ENCODE measurements around the gene CA4.

CA4 gene

DNA sequence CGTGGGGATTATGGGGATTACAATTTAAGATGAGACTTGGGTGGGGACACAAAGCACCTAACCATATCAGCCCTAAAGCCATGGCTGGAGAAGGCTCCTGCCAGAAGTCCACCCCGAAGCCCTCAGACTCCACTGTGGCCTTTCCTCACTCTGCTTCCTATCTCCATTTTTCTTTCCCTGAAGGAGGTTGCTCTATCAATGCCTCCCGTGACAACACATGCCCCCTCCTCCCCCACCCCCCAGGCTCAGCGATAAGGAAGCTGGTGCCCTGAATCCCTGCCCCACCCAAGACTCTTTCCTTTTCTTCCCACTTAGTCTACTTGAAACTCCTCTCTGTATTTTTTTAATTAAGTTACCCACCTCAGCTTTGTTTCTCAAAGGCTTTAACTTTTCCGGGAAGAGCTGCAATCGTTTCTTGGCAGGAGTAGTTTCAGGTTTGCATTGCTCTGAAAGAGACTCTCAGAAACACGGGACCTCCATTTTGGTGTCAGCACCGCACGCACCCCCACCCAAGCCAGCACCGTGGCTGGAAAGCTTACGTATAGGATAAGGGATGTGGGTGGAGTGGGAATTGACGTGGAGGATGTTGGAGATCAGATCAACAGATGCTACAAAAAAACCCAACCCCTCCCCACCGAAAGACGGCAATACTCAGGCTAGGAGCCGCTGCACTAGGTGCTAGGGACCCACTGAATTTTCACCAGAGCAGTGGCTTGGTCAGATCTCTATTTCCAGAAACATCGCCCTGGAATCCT lies 15.2 kb upstream of the CA4 start:
- peak; percentile 44 for DNase-seq

DNA sequence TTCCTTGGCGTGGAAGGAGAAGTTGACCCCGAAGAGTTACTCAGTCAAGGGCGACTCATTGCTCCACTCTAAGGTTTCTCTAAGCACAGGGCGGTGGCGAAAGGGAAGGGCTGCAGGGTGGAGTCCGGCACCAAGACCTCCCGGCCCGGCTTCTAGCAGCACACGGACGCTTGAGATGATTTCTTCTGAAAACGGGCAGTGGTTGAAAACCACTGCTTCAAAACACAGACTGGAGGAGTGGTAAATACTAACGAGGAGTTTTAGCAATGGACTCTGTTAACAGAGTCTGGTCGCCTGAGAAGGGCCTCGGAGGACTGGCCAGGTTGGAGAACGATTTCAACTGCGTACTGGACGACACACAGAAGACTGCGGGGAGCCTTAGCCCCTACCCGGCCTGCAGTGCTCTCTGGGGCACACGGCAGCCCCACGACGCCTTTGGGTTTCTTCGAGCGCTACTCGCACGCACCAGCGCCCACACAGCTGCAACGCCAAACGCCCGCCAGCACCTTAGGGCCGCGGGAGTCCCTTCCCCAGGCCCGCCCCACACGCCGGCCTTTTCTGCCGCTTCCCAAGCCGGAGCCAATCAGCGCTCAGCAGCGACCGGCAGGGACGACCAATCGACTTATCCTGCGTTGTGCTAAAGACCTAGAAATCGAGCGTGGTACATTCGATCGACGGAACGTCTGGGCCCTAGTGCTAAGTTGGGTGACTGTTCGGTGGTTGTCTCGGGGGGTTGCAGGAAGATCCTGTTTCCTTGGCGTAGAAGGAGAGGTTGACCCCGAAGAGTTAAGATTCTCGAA lies 14.4 kb upstream of the CA4 start:
- DNase-seq = peak; percentile 94

DNA sequence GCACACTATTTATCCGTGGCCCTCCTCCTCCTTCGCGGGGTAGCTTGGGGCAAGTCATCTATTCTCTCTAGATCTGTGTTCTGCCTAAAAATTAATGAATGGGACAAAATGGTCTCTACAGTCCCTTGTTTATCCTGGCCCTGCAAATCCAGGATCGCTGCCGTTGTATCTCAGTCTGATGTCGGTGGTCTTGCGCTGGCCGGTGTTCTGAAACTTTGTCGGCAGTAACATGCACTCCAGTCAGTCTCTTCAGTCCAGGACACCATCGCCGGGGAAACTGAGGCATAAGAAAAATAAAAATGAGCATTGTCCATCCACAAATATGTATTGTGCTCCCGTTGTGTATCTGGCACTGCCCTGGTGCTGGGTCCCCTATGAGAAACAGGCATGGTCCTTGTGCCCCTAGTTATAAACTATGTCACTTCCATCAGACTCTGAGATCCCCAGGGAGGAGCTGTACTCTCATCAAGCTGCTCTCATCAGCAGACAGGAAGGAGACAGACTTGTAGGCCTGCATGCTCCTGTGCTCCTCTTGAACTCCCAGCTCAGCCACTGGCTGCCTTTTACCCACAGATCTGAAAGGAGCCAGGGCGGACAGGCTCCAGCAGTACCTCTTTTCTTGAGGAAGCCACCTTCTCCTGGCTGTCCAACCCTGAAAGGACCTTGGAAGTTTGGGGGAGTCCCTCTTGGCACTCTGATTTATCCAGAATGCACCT lies 13.7 kb upstream of the CA4 start:
- DNase-seq = no peak

DNA sequence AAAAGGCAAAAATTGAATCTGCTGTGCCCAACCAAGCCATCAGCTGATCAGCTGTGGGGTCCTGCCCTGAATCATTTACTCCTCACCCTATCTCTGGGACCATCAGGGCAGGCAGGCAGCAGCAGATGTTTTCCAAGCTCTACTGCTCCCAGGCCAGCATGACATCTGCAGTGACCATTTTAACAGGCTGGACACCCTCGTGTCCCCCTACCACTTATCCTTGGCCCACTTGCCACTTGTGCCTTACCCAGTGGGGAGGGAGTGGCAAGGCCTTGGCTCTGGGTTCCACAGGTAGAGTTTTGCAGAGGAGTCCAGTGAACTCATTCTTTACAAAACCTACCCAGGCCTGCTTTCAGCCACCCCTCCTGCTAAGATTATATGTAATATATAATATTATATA lies 12.0 kb upstream of the CA4 start:
- DNase-seq = no peak

DNA sequence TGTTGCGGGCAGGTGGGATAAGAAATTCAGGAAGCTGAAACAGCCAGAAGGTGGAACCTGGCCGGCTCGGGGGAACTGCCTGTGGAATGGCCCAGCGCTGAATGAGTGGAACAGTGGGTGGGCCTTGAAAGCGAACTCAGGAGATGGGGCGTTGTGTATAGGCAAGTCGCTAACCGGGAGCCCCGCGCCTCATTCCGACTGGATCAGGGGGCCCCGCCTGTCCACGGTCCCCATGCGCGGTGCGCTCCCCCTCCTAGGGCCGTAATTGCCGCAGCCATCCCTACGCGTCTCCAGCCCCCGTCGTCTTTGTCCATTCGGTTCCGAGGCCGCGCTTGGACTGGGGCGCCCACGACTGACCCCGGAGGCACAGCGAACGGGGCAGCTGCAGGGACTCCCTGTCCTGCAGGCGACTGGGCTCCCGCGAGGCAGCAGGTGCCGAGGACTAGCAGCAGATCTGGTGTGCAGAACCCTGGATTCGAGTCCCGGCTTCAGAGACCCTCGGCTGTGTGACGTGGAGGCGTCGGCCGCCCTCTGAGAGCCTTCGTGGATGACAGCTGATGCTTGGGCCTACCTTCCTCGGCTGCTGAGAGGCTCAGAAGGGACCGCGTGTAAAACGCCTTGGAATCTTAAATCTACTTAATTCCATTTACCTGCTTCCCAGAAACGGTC lies 10.9 kb upstream of the CA4 start:
- DNase-seq = no peak

DNA sequence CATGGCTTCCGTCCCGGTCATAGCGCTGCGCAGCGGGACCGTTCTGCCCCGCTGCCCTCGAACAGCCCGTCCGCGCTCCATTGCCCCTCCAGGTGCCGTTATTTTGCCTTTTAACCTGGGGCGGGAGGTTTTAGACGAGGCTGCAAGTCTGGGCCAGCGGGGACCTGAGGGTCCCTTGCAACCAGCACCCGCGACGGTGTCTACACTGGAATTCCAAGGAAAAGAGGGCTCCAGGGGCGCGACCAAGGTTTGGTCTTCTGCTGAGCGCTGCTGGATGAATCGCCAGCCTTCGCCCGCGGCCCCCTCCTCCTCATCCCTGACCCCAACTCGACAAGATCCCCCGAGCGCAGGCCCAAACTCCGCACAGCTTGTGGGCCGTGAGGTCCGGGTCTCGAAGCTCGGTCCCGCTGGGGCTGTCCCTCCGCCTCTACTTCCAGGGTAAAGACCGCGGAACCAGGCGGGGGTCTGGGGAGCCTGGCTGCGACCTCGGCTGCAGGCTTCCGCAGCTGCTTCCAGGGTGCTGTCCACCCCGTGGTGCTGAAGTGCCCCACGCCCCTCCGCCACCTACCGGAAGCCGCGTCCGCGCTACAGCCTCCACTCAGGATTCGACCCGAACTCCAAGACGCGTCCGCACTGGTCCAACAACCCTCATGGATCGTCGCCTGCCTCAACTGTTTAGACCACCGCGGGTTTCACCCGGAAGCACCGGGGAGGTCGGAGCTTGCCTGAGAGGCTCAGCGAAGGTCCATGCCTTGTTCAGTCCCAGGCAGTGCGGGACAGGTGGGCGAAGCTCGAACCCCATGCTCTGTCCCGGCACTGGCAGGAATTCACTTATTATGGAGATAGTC lies 10.1 kb upstream of the CA4 start:
- DNase-seq = peak; percentile 58

DNA sequence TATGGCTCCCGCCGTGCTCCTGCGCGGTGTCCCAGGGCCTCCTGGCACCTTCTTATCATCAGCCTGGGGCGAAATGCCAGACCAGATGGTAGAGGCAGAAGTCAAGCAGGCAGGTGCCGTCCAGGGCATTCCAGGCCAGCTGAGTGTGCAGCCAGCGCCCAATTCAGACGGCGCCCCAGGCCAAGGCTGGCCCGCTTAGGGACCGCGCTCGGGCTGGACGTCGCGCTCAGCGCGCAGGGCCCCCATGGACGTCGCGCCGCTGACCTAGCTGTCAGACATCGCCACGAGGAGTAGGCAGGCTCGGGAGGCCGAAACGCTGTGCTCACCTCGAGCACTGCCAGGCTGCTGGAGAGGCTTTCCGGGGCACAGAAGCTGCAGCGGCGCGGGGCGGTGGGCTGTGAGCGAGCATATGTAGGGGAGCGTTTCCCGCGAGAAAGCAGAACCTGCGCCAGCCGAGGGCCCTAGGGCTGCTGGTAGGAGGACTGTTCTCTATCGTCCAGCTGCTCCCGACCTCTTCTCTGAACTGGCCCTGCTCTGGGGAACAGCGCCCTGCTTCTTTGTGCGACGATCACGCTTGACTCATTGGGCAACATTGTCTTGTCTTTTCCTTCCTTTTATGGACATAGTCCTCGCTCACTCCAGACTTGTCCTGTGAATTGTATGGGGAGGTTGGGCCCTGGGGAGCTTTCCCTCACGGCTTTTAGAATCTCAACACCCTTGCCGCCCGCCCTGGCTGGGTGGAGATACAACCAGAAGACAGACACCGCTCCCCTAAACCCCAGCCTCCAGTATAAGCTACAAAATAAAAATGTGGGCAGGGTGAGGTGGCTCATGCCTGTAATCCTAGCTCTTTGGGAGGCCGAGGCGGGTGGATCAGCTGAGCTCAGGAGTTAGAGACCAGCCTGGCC lies 8.4 kb upstream of the CA4 start:
- no peak for DNase-seq

DNA sequence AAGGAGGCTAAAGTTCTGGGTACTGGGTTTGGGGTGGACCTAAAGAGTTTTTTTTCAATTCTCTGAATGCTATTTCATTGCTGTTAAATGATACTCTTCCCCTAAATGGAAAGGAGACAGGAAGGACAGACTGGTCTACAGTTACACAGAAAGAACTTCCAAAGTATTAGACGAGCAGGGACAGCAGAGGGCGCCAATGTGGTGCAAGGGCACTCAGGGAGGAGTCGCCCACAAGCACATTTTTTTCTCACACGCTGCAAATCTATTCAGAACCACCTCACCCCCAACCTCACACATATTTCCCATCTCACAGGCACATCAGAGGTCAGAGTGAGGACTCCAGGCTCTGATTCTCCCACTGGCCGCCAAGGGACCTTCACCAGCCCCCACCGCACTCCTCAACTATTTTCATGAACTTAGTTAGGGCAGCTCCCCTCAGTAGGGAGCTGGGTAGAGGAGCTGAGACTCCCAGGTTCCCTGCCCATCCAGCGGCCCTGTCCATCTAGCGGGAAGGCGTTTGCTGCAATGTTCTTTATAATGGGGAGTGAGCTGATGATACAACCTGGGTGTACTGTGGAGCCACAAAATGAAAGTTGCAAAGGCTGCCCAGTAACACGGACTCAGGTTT lies 6.8 kb upstream of the CA4 start:
- peak; percentile 88 for DNase-seq

DNA sequence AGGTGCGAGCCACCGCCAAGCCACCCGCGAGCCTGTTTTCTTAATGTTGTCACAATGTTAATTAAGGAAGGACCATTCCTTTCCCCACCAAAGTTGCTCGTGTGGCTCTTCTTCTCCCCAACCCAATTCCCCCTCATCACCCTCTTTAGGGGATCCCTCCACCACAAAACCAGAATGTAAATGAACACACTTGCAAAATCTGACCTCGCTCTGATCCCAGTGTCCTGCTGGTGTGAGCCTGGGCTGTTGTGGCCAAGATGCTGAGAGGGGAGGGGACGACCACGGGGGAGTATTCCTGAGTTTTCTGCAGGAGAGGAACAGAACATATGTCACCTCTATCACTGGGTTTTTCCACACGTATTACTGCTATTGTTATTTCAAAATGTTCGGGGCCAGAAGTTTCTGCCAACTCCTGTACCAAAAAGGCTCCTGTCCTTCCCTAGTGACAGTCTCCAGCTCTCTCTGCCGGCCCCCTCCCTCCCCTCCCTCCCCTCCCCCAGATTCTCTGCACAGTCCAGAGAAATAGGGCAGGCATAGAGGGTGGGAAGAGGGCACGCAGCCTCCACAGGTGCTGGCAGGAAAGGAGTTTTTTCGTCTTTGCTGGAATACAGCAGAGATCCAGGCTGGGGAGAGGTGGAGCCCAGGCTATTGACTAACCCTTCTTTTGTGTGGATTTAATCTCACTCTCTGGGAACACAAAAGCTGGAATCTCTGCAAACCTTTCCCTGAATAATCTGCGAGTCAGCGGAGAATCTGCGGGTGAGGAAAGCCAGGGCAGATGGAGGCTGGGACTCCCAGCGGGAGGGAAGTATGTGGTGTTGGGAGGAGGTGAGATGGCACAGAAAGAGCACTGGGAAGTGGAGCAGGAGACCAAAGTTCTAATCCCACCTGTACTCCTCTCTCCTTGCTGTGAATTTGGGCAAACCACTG lies 4.5 kb upstream of the CA4 start:
- DNase-seq = no peak

DNA sequence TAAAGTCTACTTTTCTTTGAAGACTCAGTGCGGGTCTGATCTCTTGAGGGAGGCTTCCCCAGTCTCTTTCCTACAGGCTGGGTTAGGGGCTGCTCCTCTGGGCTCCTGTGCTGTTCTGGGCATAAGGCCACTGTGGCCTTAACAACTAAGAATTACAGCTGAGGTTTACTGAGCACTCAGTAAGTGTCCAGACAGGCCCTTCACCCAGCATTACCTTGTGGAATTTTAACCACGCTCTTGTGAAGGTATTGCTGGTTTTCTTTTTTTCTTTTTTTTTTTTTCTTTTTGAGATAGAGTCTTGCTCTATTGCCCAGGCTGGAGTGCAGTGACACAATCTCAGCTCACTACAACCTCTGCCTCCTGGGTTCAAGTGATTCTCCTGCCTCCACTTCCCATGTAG lies 3.6 kb upstream of the CA4 start:
- DNase-seq = no peak

DNA sequence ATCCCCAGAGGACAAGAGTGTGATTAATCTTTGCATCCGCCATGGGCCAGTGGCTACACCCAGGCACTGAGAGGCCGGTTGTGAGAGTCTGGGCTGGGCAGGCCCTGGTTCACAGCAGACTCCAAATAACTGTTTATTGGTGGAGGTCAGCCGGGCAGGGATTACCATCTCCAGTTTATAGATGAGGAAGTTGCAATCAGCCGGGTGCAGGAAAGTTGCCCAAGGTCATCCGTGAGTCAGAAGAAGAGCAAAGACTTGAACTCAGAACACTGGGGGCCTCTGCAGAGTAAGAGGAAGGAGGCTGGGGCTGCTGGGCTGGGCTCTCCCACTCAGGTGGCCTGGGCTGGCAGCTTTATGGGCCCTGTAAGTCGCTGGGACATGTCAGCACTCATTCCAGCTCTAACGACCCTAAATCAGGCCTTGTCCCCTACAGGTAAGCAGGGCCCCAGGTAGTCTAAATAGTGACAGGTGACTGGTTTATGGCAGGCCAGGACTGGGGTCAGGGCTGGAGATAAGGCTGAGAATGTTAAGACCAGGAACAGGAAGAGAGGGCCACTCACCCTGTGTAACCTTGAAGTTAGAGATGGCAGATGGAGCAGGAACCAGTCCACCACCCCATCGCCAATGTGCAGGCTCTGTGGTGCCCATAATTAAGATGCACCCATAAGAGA lies 2.1 kb upstream of the CA4 start:
- DNase-seq = no peak

DNA sequence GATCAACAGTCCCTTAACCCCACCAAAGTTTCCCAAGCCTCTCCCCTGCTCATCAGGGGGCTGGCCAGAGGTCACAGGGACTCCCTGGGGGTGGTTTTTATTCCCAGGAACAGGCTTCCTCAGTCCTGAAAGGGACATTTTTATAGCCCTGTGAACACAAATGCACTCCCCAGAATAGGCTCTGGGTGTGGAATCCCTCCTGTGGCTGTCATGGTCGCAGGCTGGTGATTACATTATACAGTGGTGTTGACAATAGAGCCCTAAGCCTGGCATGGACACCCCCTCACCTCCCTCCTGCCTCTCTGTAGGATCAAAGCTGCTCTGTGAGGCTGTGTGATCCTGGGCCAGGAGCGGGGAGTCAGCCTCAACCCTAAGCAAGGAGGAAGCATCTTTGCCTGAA lies 1.4 kb upstream of the CA4 start:
- no peak for DNase-seq

DNA sequence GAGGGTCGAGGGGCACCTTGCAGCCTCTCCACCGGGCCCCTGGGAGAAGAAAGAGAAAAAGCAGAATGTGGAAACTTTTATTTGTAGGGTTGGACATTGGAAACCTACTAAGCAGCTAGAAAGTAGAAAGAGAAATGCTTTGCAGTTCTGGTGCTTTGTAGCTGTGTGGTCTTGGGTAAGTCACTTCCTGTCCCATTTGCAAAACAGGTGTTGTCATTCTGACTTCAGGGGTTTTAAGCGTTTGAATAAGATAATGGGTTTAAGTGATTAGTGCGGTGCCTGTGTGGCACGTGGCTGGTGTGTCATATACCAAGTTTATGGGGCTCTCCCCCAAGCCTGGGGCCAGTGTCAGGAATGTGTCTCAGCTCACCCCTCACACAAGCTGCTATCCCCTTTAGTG lies 1.6 kb downstream of the CA4 start:
- DNase-seq = peak; percentile 31

DNA sequence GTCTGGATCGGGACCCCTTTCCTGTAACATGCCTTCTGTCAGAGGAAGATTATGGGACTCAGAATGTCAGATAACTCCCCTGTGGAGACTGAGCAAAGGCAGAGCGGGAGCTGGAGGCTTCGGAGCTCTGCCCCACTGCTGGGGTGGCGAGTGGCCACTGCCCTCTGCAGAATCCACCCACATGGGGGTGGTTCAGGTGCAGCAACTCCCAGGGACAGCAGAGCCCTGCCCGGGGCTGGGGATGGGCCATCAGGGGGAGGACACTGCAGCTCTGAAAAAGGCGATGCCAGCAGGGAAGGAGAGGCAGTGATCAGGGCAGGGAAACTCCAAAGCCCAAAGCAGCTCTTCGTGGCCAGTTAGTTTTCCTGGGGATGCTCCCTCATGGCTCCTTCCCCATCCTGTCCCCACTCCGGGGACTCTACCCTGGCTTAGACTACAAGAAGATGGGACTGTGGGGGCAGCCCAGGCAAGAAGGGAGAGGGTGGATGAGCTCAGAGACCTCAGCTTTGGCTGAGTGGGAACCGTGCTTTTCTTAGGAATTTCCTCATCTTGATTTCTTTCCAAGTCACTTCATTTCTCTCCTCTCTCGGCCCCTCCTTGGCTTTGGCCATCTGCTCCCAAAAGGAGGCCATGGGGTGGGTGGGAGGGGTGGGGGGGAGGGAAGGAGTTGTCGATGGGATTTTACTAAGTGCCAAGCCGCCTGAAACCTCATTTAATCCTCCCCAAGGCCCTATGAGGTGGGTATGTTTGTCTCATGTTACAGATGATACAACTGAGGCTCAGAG lies 4.0 kb downstream of the CA4 start:
- no peak for DNase-seq

DNA sequence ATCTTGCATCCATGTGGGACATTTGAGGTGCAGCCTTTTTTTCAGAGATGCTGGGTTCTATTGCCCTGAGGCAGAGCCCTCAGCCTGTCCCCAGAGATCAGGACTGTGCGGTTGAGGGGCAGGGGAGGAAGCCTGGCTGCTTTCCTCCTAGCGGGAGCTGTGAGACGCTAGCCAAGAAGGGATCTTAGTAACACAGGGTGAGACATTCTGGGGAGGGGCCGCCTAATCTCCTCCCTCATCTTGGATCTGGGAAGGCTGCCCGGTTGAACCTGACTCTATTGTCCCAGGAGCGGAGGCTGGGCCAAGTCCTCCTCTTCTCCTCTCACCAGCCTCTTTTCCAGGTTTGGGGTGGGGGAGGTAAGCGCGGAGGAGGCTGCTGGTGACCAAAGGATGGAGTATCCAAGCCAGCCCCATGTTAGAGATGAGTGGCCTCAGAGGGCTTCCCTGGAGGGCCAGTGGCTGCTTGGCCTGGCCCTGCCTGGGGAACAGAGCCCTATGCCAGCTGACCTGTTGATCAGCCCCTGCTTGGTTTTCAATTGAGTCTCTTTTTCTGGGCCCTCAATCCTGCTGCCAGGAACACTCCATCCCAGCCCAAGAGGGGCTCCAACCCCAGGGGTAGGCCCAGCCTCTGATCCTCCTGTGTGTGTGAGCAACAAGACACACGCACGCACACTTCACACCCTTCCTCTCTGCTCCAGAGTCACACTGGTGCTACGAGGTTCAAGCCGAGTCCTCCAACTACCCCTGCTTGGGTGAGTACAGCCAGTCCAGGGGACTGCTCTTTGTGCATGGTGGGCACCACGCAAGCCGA lies 5.0 kb downstream of the CA4 start:
- DNase-seq = no peak

DNA sequence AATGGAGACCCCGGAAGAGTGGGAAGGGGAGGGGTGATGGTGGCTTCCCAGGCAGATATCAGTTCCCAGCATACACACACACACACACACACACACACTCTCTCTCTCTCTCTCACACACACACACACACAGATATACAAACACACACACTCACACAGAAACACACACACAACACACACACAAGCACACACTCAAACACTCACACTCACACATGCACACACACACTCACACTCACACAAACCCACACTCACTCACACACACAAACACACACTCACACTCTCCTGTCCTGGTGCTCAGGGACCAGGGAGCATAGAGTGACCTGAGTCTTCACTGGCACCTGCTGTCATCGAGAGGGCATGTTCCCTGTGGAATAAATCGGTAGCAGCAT lies 5.6 kb downstream of the CA4 start:
- DNase-seq = no peak

DNA sequence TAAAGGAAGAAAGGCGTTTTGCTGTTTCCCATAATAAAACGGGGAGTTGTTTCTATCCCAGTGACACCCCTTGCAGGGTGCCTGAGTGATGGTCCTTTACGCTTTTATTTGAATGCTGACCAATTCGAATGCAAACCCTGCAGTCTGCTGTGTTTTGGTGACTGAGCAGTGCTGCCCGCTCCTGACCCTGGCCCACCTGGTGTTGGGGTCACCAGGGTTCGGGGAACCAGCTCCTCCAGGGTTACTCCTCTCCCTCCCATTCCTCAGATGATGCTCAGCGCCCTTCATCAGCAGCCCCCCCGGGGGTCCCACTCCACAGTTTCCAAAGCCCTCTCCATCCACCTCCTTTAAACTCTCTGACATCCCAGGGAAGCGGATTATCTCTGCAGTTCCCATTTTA lies 6.0 kb downstream of the CA4 start:
- no peak for DNase-seq

Measured in activated CD4-positive, alpha-beta T cell treated with anti-CD3 and anti-CD28 coated beads, Interleukin-10, Interleukin-2, amounts not matched to agents 100 ng/mL and 50 ng/mL, durations not matched to agents 16 hours and 8 hours (primary cell).